GM19372 (cell line): ENCODE results near the gene NADK2.
"Not testable (repeated sequence)": the region's sequence is repeated elsewhere in the genome, so short reads cannot be mapped to it uniquely, and the experiment has no call there.

Experiments
- ATAC-seq: cut with Tn5 transposase; IDR thresholded peaks from one replicate; pipeline ENCODE4 v1.9.1; 2021; ENCODE audit warnings: mild to moderate bottlenecking, low read depth, moderate library complexity; ENCODE audit not compliant: unreplicated experiment

Gene NADK2

GRCh38 chr5:36214436-36214835 is 27.3 kb downstream of the NADK2 start:
- ATAC-seq: no peak

- no peak for ATAC-seq
These were observed 32.1 kb downstream of the NADK2 start for GRCh38 chr5:36209664-36210063.

GRCh38 chr5:36208786-36209185 is 32.9 kb downstream of the NADK2 start:
- no peak for ATAC-seq

- no peak for ATAC-seq
These were observed 34.8 kb downstream of the NADK2 start for GRCh38 chr5:36206913-36207312.

GRCh38 chr5:36205329-36205728 is 36.4 kb downstream of the NADK2 start:
- ATAC-seq: no peak

- no peak for ATAC-seq
These were observed 39.2 kb downstream of the NADK2 start for GRCh38 chr5:36202521-36202961.

- ATAC-seq: no peak
These were observed 41.2 kb downstream of the NADK2 start for GRCh38 chr5:36200513-36200912.

GRCh38 chr5:36199620-36200019 is 42.1 kb downstream of the NADK2 start:
- no peak for ATAC-seq

GRCh38 chr5:36198783-36199182 is 42.9 kb downstream of the NADK2 start:
- ATAC-seq: not testable (repeated sequence)

- ATAC-seq: no peak
These were observed 43.4 kb downstream of the NADK2 start for GRCh38 chr5:36198281-36198680.

- no peak for ATAC-seq
These were observed 48.0 kb downstream of the NADK2 start for GRCh38 chr5:36193746-36194145.

- not testable (repeated sequence) for ATAC-seq
These were observed 57.3 kb downstream of the NADK2 start for GRCh38 chr5:36184408-36184807.

GRCh38 chr5:36181774-36182173 is 60.0 kb downstream of the NADK2 start:
- no peak for ATAC-seq

GRCh38 chr5:36180556-36181350 is 61.0 kb downstream of the NADK2 start:
- no peak for ATAC-seq

- no peak for ATAC-seq
These were observed 61.8 kb downstream of the NADK2 start for GRCh38 chr5:36179950-36180349.

GRCh38 chr5:36178524-36178890 is 63.2 kb downstream of the NADK2 start:
- no peak for ATAC-seq

GRCh38 chr5:36177715-36178523 is 63.8 kb downstream of the NADK2 start:
- ATAC-seq: no peak

- ATAC-seq: peak; percentile 94
These were observed 64.6 kb downstream of the NADK2 start for GRCh38 chr5:36177154-36177553.

GRCh38 chr5:36175043-36175442 is 66.7 kb downstream of the NADK2 start:
- no peak for ATAC-seq

- ATAC-seq: no peak
These were observed 67.6 kb downstream of the NADK2 start for GRCh38 chr5:36174119-36174518.

GRCh38 chr5:36173426-36173825 is 68.3 kb downstream of the NADK2 start:
- no peak for ATAC-seq

GRCh38 chr5:36172599-36172998 is 69.1 kb downstream of the NADK2 start:
- no peak for ATAC-seq
